Nephron (organoid): ENCODE data around the gene S1PR3.

Experiments
- H3K27ac Mint-ChIP-seq, 3 experiments: 2 replicates each; pipeline ENCODE4 v1.8.0; 2020; ENCODE audit warnings: mixed read lengths in 3 of 3, mild to moderate bottlenecking in 2 of 3, moderate library complexity in 1 of 3
- H3K27me3 Mint-ChIP-seq: 2 replicates; pipeline ENCODE4 v1.8.0; 2021; ENCODE audit warnings: low read depth, mild to moderate bottlenecking, moderate library complexity, mixed read lengths
- H3K36me3 Mint-ChIP-seq: 2 replicates; pipeline ENCODE4 v1.8.0; 2020; ENCODE audit warnings: low read depth, mixed read lengths
- H3K4me1 Mint-ChIP-seq: 2 replicates; pipeline ENCODE4 v1.8.0; 2020; ENCODE audit warnings: mixed read lengths
- H3K4me3 Mint-ChIP-seq, 3 experiments: 2 replicates each; pipeline ENCODE4 v1.8.0; 2020; ENCODE audit warnings: mild to moderate bottlenecking in 3 of 3, mixed read lengths in 3 of 3, moderate library complexity in 2 of 3
- H3K9me3 Mint-ChIP-seq: 2 replicates; pipeline ENCODE4 v1.8.0; 2020; ENCODE audit warnings: mixed read lengths
- CTCF ChIP-seq, 3 experiments: fragments of 200-600 bp; sonication (generic); IDR thresholded peaks; one replicate each; pipeline ENCODE4 v1.5.0; 2021; ENCODE audit warnings: antibody characterized with exemption in 3 of 3; ENCODE audit not compliant: unreplicated experiment in 3 of 3

S1PR3 gene

GRCh38 chr9:88952976-88953375 lies 38.3 kb upstream of the S1PR3 start:
- TF ChIP-seq CTCF (IDR thresholded peaks at IDR 0.05; ENCODE audit: unreplicated experiment in 3 of 3) = no peak
- Mint-ChIP-seq H3K4me1 (peaks cover 44% of the 10 kb centered on the region), H3K27ac (peak overlapping the region; percentile 65 to 90 (median 67)), H3K9me3 (no peaks in the 10 kb centered on the region), H3K4me3 (no peak overlapping the region), H3K36me3 (no peaks in the 10 kb centered on the region), H3K27me3 (peaks cover 17% of the 10 kb centered on the region)

- peaks cover 13% of the 10 kb centered on the region for H3K27me3 Mint-ChIP-seq
- H3K27ac Mint-ChIP-seq = peak overlapping the region; percentile 65 to 90 (median 67)
- H3K9me3 Mint-ChIP-seq = no peaks in the 10 kb centered on the region
- TF ChIP-seq CTCF (IDR thresholded peaks at IDR 0.05; ENCODE audit: unreplicated experiment in 3 of 3) = no peak
- H3K4me1 Mint-ChIP-seq = peaks cover 39% of the 10 kb centered on the region
- no peak overlapping the region for H3K4me3 Mint-ChIP-seq
- no peaks in the 10 kb centered on the region for H3K36me3 Mint-ChIP-seq
Observed at GRCh38 chr9:88953381-88954029, 37.8 kb upstream of the S1PR3 start.

GRCh38 chr9:88954066-88954465 lies 37.2 kb upstream of the S1PR3 start:
- Mint-ChIP-seq H3K4me1 (peaks cover 36% of the 10 kb centered on the region), H3K4me3 (no peak overlapping the region), H3K9me3 (no peaks in the 10 kb centered on the region), H3K27me3 (peaks cover 10% of the 10 kb centered on the region), H3K36me3 (no peaks in the 10 kb centered on the region), H3K27ac (no peak overlapping the region)
- no peak for TF ChIP-seq CTCF (IDR thresholded peaks at IDR 0.05; ENCODE audit: unreplicated experiment in 3 of 3)

- no peak for TF ChIP-seq CTCF (IDR thresholded peaks at IDR 0.05; ENCODE audit: unreplicated experiment in 3 of 3)
- no peak overlapping the region for H3K4me3 Mint-ChIP-seq
- H3K27ac Mint-ChIP-seq = no peak overlapping the region
- H3K9me3 Mint-ChIP-seq = no peaks in the 10 kb centered on the region
- peaks cover 9% of the 10 kb centered on the region for H3K4me1 Mint-ChIP-seq
- peaks cover 5% of the 10 kb centered on the region for H3K27me3 Mint-ChIP-seq
- no peaks in the 10 kb centered on the region for H3K36me3 Mint-ChIP-seq
Observed at GRCh38 chr9:88957526-88957925, 33.7 kb upstream of the S1PR3 start.

- Mint-ChIP-seq H3K27ac (no peak overlapping the region), H3K4me3 (no peak overlapping the region), H3K36me3 (no peaks in the 10 kb centered on the region), H3K4me1 (no peaks in the 10 kb centered on the region), H3K27me3 (no peaks in the 10 kb centered on the region), H3K9me3 (no peaks in the 10 kb centered on the region)
- no peak for TF ChIP-seq CTCF (IDR thresholded peaks at IDR 0.05; ENCODE audit: unreplicated experiment in 3 of 3)
Observed at GRCh38 chr9:88959727-88960469, 31.4 kb upstream of the S1PR3 start.

- Mint-ChIP-seq H3K27me3 (no peaks in the 10 kb centered on the region), H3K36me3 (no peaks in the 10 kb centered on the region), H3K27ac (no peak overlapping the region)
Observed at GRCh38 chr9:88960632-88961031, 30.6 kb upstream of the S1PR3 start.

More at GRCh38 chr9:88960632-88961031, 30.6 kb upstream of the S1PR3 start:
- no peaks in the 10 kb centered on the region for H3K4me1 Mint-ChIP-seq
- no peak overlapping the region for H3K4me3 Mint-ChIP-seq
- TF ChIP-seq CTCF (IDR thresholded peaks at IDR 0.05; ENCODE audit: unreplicated experiment in 3 of 3) = no peak
- no peaks in the 10 kb centered on the region for H3K9me3 Mint-ChIP-seq
